Measurements from ENCODE around the gene UNC13A. TPM values are rescaled to one million over a fixed set of nuclear protein-coding genes. Genes with fewer than 3 reads are reported as not detected.

Gene UNC13A
- not detected for polyA plus RNA-seq

GRCh38 chr19:17687857-17688784, at the start of gene UNC13A:
Gene UNC13A, minus strand, starts transcription at chr19:17688354. Its CDS starts 155 bp downstream, at chr19:17688199.
- peaks cover 0 to 5% (median 0%) of the 10 kb centered on the region in 6 donors for H3K9me3 Mint-ChIP-seq
- peaks cover 12 to 17% of the 10 kb centered on the region in 2 donors for H3K4me1 Mint-ChIP-seq
- peak; percentile 47 to 55 (median 48) for DNase-seq
- peak within 1 kb of the TSS; percentile 18 to 80 (median 74) for H3K4me3 Mint-ChIP-seq
- H3K36me3 Mint-ChIP-seq, result peaks cover 0 to 4% (median 3%) of the 10 kb centered on the region in 3 donors
- H3K27ac Mint-ChIP-seq, result peak within 1 kb of the TSS in 1 of 6 donors; percentile 80
- peaks cover 14 to 34% (median 22%) of the 10 kb centered on the region in 3 donors for H3K27me3 Mint-ChIP-seq (ENCODE audit: low read depth in 3 of 3)

GRCh38 chr19:17737690-17738153, 49.6 kb upstream of the UNC13A start:
- no peak overlapping the region for H3K4me3 Mint-ChIP-seq
- no peak for DNase-seq
- peaks cover 0 to 2% (median 0%) of the 10 kb centered on the region in 3 donors for H3K27me3 Mint-ChIP-seq (ENCODE audit: low read depth in 3 of 3)
- H3K4me1 Mint-ChIP-seq, result no peaks in the 10 kb centered on the region
- peaks cover 0 to 19% (median 5%) of the 10 kb centered on the region in 3 donors for H3K36me3 Mint-ChIP-seq
- H3K27ac Mint-ChIP-seq, result no peak overlapping the region
- H3K9me3 Mint-ChIP-seq, result no peaks in the 10 kb centered on the region

GRCh38 chr19:17735410-17735809, 47.3 kb upstream of the UNC13A start:
- Mint-ChIP-seq H3K4me1 (peaks cover 7 to 23% of the 10 kb centered on the region in 2 donors), H3K27me3 (ENCODE audit: low read depth in 3 of 3) (peaks cover 0 to 2% (median 0%) of the 10 kb centered on the region in 3 donors), H3K4me3 (no peak overlapping the region), H3K9me3 (no peaks in the 10 kb centered on the region), H3K27ac (no peak overlapping the region), H3K36me3 (peaks cover 5 to 28% (median 10%) of the 10 kb centered on the region in 3 donors)
- no peak for DNase-seq

GRCh38 chr19:17734146-17734545, 46.0 kb upstream of the UNC13A start:
- H3K36me3 Mint-ChIP-seq, result peaks cover 5 to 33% (median 10%) of the 10 kb centered on the region in 3 donors
- peaks cover 0 to 2% (median 0%) of the 10 kb centered on the region in 3 donors for H3K27me3 Mint-ChIP-seq (ENCODE audit: low read depth in 3 of 3)
- no peak for DNase-seq

GRCh38 chr19:17733127-17733526, 45.0 kb upstream of the UNC13A start:
- H3K27me3 Mint-ChIP-seq (ENCODE audit: low read depth in 3 of 3), result no peaks in the 10 kb centered on the region
- peaks cover 11 to 27% of the 10 kb centered on the region in 2 donors for H3K4me1 Mint-ChIP-seq
- peak overlapping the region in 1 of 6 donors; percentile 28 for H3K27ac Mint-ChIP-seq
- no peak for DNase-seq
- H3K36me3 Mint-ChIP-seq, result peaks cover 5 to 33% (median 10%) of the 10 kb centered on the region in 3 donors
- H3K4me3 Mint-ChIP-seq, result no peak overlapping the region
- H3K9me3 Mint-ChIP-seq, result no peaks in the 10 kb centered on the region

More at GRCh38 chr19:17734146-17734545, 46.0 kb upstream of the UNC13A start:
- H3K9me3 Mint-ChIP-seq, result no peaks in the 10 kb centered on the region
- H3K4me1 Mint-ChIP-seq, result peaks cover 11 to 27% of the 10 kb centered on the region in 2 donors
- no peak overlapping the region for H3K4me3 Mint-ChIP-seq
- peak overlapping the region in 1 of 6 donors; percentile 40 for H3K27ac Mint-ChIP-seq

- Mint-ChIP-seq H3K4me3 (no peak overlapping the region), H3K9me3 (no peaks in the 10 kb centered on the region), H3K36me3 (peaks cover 0 to 22% (median 17%) of the 10 kb centered on the region in 3 donors), H3K27ac (no peak overlapping the region), H3K27me3 (ENCODE audit: low read depth in 3 of 3) (peaks cover 0 to 3% (median 0%) of the 10 kb centered on the region in 3 donors), H3K4me1 (peaks cover 22 to 27% of the 10 kb centered on the region in 2 donors)
- no peak for DNase-seq
Measured at GRCh38 chr19:17727843-17728242, 39.7 kb upstream of the UNC13A start.

- no peaks in the 10 kb centered on the region for H3K9me3 Mint-ChIP-seq
- DNase-seq, result no peak
- no peak overlapping the region for H3K27ac Mint-ChIP-seq
- H3K4me3 Mint-ChIP-seq, result no peak overlapping the region
- peaks cover 0 to 3% (median 0%) of the 10 kb centered on the region in 3 donors for H3K27me3 Mint-ChIP-seq (ENCODE audit: low read depth in 3 of 3)
- peaks cover 0 to 21% (median 16%) of the 10 kb centered on the region in 3 donors for H3K36me3 Mint-ChIP-seq
- H3K4me1 Mint-ChIP-seq, result peaks cover 22% of the 10 kb centered on the region in 2 donors
Measured at GRCh38 chr19:17726964-17727773, 39.0 kb upstream of the UNC13A start.

GRCh38 chr19:17726136-17726741, 38.1 kb upstream of the UNC13A start:
- no peak overlapping the region for H3K4me3 Mint-ChIP-seq
- H3K4me1 Mint-ChIP-seq, result peaks cover 21 to 29% of the 10 kb centered on the region in 2 donors
- DNase-seq, result no peak
- H3K27ac Mint-ChIP-seq, result no peak overlapping the region
- peaks cover 0 to 16% (median 10%) of the 10 kb centered on the region in 3 donors for H3K36me3 Mint-ChIP-seq
- peaks cover 0 to 3% (median 0%) of the 10 kb centered on the region in 3 donors for H3K27me3 Mint-ChIP-seq (ENCODE audit: low read depth in 3 of 3)
- no peaks in the 10 kb centered on the region for H3K9me3 Mint-ChIP-seq

- H3K9me3 Mint-ChIP-seq, result no peaks in the 10 kb centered on the region
- peaks cover 0 to 3% (median 0%) of the 10 kb centered on the region in 3 donors for H3K27me3 Mint-ChIP-seq (ENCODE audit: low read depth in 3 of 3)
- DNase-seq, result no peak
- H3K27ac Mint-ChIP-seq, result no peak overlapping the region
- peaks cover 21 to 33% of the 10 kb centered on the region in 2 donors for H3K4me1 Mint-ChIP-seq
- H3K36me3 Mint-ChIP-seq, result peaks cover 0 to 13% (median 7%) of the 10 kb centered on the region in 3 donors
- peak overlapping the region in 1 of 5 donors; percentile 33 for H3K4me3 Mint-ChIP-seq
Measured at GRCh38 chr19:17725422-17726078, 37.4 kb upstream of the UNC13A start.

GRCh38 chr19:17724655-17725054, 36.5 kb upstream of the UNC13A start:
- H3K36me3 Mint-ChIP-seq, result peaks cover 0 to 8% (median 7%) of the 10 kb centered on the region in 3 donors
- H3K4me1 Mint-ChIP-seq, result peaks cover 23 to 36% of the 10 kb centered on the region in 2 donors
- H3K27me3 Mint-ChIP-seq (ENCODE audit: low read depth in 3 of 3), result peaks cover 0 to 3% (median 0%) of the 10 kb centered on the region in 3 donors
- DNase-seq, result no peak
- no peaks in the 10 kb centered on the region for H3K9me3 Mint-ChIP-seq
- H3K27ac Mint-ChIP-seq, result peak overlapping the region in 2 of 6 donors; percentile 63 to 66
- no peak overlapping the region for H3K4me3 Mint-ChIP-seq

GRCh38 chr19:17722655-17723240, 34.6 kb upstream of the UNC13A start:
- DNase-seq, result no peak
- H3K27ac Mint-ChIP-seq, result peak overlapping the region in 1 of 6 donors; percentile 55
- H3K36me3 Mint-ChIP-seq, result peaks cover 0 to 8% (median 7%) of the 10 kb centered on the region in 3 donors
- no peaks in the 10 kb centered on the region for H3K9me3 Mint-ChIP-seq
- no peak overlapping the region for H3K4me3 Mint-ChIP-seq
- H3K4me1 Mint-ChIP-seq, result peaks cover 30 to 43% of the 10 kb centered on the region in 2 donors
- peaks cover 0 to 3% (median 0%) of the 10 kb centered on the region in 3 donors for H3K27me3 Mint-ChIP-seq (ENCODE audit: low read depth in 3 of 3)

GRCh38 chr19:17721821-17722220, 33.7 kb upstream of the UNC13A start:
- H3K27ac Mint-ChIP-seq, result peak overlapping the region in 2 of 6 donors; percentile 53 to 75
- H3K4me1 Mint-ChIP-seq, result peaks cover 36 to 47% of the 10 kb centered on the region in 2 donors
- no peaks in the 10 kb centered on the region for H3K9me3 Mint-ChIP-seq
- no peak for DNase-seq
- H3K27me3 Mint-ChIP-seq (ENCODE audit: low read depth in 3 of 3), result peaks cover 0 to 3% (median 0%) of the 10 kb centered on the region in 3 donors
- H3K36me3 Mint-ChIP-seq, result peaks cover 0 to 8% (median 7%) of the 10 kb centered on the region in 3 donors
- peak overlapping the region in 4 of 5 donors; percentile 84 to 94 (median 86) for H3K4me3 Mint-ChIP-seq

Data from immature natural killer cell (primary cell).